ENCODE data around the gene GRIK4. TPM values are rescaled to one million over a fixed set of nuclear protein-coding genes. Genes with fewer than 3 reads are reported as not detected.

Gene GRIK4
- total RNA-seq, 1 donor from 2014 or later, result 0.89 TPM

DNA sequence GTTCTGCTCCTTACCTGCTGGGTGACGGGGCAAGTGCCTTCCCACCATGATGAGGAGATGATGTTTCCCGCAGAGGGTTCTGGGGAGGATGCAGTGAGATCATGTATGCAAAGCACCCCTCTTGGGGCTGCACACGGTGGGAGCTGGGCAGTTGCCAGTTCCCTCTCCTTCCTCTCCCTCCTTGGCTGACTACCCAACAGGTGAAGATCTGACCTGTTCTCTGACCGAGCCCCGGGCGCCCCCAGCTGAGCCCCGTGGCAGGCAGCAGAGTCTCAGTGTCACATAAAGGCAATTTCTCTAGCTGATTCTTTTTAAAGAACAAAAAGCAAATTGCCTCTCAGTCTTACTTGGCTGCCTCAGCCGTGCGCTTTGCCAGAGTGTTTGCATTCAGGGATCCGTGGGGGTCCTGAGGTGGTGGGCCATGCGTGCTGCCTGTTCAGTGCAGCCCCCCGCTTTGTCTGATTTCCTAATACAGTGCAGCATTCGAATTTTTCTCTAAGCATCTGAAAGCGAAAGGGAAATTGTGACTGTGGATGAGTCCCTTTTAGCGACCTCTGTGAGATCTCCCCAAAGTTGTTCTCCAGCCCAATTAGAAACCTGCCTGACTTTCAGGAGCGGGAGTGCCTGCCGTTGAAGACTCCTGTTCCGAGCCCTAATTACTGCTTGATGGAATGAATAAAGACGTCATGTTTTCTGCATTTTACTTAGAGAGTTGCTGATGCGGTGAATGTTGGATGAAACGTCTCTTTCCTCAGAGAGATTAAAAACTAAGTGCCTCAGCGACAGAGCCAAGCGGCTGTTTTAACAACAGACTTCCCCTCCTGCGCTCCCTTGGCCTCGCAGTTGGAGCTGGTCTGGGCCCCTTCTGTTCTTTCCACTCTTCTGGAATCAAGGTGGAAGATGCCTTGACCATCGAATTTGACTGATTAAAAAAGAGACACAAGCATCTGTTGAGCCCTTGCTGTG lies 86.0 kb downstream of the GRIK4 start:
- no peaks in the 10 kb centered on the region for H3K36me3 Mint-ChIP-seq (ENCODE audit: low read depth)
- H3K27me3 Mint-ChIP-seq (ENCODE audit: low read depth), result peaks cover 7% of the 10 kb centered on the region
- H3K27ac Mint-ChIP-seq (ENCODE audit: unreplicated experiment), result no peak overlapping the region
- no peaks in the 10 kb centered on the region for H3K4me1 Mint-ChIP-seq
- H3K9me3 Mint-ChIP-seq, result no peaks in the 10 kb centered on the region
- no peak for DNase-seq (ENCODE audit: low read depth, low spot score)
- no peak overlapping the region for H3K4me3 Mint-ChIP-seq
- TF ChIP-seq, protein P1, sequence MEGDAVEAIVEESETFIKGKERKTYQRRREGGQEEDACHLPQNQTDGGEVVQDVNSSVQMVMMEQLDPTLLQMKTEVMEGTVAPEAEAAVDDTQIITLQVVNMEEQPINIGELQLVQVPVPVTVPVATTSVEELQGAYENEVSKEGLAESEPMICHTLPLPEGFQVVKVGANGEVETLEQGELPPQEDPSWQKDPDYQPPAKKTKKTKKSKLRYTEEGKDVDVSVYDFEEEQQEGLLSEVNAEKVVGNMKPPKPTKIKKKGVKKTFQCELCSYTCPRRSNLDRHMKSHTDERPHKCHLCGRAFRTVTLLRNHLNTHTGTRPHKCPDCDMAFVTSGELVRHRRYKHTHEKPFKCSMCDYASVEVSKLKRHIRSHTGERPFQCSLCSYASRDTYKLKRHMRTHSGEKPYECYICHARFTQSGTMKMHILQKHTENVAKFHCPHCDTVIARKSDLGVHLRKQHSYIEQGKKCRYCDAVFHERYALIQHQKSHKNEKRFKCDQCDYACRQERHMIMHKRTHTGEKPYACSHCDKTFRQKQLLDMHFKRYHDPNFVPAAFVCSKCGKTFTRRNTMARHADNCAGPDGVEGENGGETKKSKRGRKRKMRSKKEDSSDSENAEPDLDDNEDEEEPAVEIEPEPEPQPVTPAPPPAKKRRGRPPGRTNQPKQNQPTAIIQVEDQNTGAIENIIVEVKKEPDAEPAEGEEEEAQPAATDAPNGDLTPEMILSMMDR (conservative IDR thresholded peaks at IDR 0.05), result no peak

DNA sequence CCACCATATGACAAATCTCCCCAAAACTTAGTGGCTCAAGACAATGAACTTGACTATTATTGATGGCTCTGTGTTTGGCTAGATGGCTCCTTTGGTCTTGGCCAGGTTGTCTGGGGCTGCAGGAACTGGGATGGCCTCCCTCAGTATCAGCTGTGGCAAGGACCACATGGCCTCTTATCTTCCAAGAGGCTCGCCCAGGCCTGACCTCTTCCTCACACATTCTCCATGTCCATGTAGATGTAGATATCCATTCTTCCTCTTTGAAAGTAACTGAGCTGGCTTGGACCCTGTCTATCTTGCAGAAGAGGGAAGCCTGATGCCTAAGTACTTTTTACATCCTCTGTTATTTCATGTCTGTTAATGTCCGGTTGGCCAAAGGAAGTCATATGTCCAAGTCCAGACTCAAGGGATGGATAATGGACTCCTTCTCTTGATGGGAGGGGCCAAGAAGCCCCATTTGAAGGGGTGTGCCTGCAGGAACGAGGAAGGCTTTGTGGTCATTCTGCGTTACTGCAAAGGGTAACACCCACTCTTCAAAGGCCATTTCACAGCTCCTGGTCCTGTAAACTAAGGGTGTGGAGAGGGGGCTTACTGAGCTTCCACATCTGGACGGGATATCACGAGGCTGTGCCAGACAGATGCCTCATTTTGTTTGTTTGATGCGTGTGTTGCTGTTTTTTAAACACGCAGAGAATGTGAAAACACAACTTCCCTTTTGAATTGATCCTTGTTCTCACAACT lies 87.1 kb downstream of the GRIK4 start:
- peaks cover 3% of the 10 kb centered on the region for H3K27me3 Mint-ChIP-seq (ENCODE audit: low read depth)
- no peak overlapping the region for H3K27ac Mint-ChIP-seq (ENCODE audit: unreplicated experiment)

DNA sequence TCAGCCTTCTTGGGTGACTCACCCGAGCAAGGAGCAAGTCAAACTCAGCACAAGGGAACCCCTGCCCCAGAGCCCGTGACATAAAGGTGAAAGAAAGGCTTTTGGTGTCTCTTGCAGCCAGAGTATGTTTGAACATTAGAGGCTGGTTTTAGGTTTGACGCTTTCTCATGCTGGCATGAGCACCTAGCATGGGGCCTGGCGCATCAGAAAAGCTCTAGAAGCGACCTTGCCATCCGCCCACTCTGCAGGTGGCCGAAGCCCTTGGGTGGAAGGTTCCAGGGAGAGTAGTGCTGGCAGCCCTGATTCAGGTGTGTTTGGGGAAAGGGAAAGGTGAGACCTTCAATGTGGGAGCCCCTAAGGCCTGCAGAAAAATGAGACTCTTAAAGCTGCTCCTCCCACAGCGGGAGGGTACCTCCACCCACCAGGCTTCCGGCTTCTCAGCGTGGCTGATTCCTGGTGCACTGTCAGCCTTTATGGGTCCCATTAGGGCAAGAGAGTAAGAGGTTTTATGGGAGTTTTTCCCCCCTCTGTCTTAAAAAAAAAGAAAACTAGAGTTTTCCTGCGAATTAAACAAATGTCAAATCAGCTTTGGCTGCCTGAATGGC lies 88.4 kb downstream of the GRIK4 start:
- Mint-ChIP-seq H3K9me3 (no peaks in the 10 kb centered on the region), H3K4me3 (no peak overlapping the region), H3K27me3 (ENCODE audit: low read depth) (peaks cover under 1% of the 10 kb centered on the region), H3K4me1 (no peaks in the 10 kb centered on the region), H3K36me3 (ENCODE audit: low read depth) (no peaks in the 10 kb centered on the region), H3K27ac (ENCODE audit: unreplicated experiment) (peak overlapping the region; percentile 75)
- DNase-seq (ENCODE audit: low read depth, low spot score), result no peak
- TF ChIP-seq, protein P1 (conservative IDR thresholded peaks at IDR 0.05), result no peak

More for the DNA sequence above, 87.1 kb downstream of the GRIK4 start:
- Mint-ChIP-seq H3K9me3 (no peaks in the 10 kb centered on the region), H3K4me3 (no peak overlapping the region), H3K36me3 (ENCODE audit: low read depth) (no peaks in the 10 kb centered on the region), H3K4me1 (no peaks in the 10 kb centered on the region)
- DNase-seq (ENCODE audit: low read depth, low spot score), result no peak
- TF ChIP-seq, protein P1 (conservative IDR thresholded peaks at IDR 0.05), result no peak

DNA sequence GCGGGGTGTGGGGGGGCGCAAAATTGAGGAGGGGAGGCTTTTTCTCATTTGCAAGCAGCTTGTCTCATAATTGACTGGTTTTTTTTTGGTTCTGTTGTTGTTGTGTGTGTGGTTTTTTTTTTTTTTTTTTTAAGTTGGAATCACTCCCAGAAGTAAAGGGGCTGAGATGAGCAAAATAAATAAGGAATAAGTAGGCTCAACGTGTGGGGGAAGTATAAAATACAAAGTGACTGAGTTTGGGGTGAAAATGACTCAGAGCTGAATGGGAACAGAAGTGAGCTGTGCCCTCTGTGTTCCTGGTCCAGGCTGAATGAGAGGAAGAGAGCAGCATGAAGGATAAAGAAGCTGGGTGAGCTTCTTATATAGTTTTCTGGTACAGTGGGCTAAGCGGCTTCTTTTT lies 90.0 kb downstream of the GRIK4 start:
- no peak overlapping the region for H3K4me3 Mint-ChIP-seq
- H3K36me3 Mint-ChIP-seq (ENCODE audit: low read depth), result no peaks in the 10 kb centered on the region
- DNase-seq (ENCODE audit: low read depth, low spot score), result no peak
- no peak overlapping the region for H3K27ac Mint-ChIP-seq (ENCODE audit: unreplicated experiment)
- peaks cover 7% of the 10 kb centered on the region for H3K27me3 Mint-ChIP-seq (ENCODE audit: low read depth)
- no peaks in the 10 kb centered on the region for H3K9me3 Mint-ChIP-seq
- TF ChIP-seq, protein P1 (conservative IDR thresholded peaks at IDR 0.05), result no peak
- no peaks in the 10 kb centered on the region for H3K4me1 Mint-ChIP-seq

DNA sequence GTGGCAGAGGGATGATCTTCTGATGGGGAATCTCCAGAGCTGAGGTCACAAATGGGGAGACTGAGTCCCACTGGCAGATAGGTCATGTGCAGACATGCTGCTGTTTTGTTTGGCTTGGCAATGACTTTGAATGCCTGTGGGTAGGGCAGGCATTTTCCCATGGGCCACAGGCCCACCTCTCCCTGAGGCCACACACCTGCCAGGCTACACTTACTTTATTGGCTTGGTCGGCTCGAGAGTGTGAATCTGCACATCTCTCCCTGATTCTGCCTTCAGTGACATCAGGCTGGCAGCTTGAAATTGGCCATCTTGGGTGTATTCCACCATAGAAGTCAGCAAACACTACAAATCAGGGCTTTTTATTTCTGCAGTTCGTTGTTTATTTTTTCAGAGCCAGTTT lies 91.5 kb downstream of the GRIK4 start:
- TF ChIP-seq, protein P1 (conservative IDR thresholded peaks at IDR 0.05), result no peak
- H3K27ac Mint-ChIP-seq (ENCODE audit: unreplicated experiment), result no peak overlapping the region
- H3K36me3 Mint-ChIP-seq (ENCODE audit: low read depth), result no peaks in the 10 kb centered on the region
- H3K4me1 Mint-ChIP-seq, result peaks cover 11% of the 10 kb centered on the region
- no peak for DNase-seq (ENCODE audit: low read depth, low spot score)
- no peaks in the 10 kb centered on the region for H3K9me3 Mint-ChIP-seq
- H3K4me3 Mint-ChIP-seq, result no peak overlapping the region
- peaks cover 10% of the 10 kb centered on the region for H3K27me3 Mint-ChIP-seq (ENCODE audit: low read depth)
